Measurements from ENCODE around the gene LARGE1.

LARGE1 gene

GRCh38 chr22:33493476-33494205 is 426.6 kb downstream of the LARGE1 start:
- H3K27ac ChIP-seq = no peak overlapping the region
- TF ChIP-seq ZFX (IDR thresholded peaks at IDR 0.05; ENCODE audit: borderline replicate concordance) = no peak
- no peak for TF ChIP-seq CTCF (IDR thresholded peaks at IDR 0.05)

- no peak for TF ChIP-seq CTCF (IDR thresholded peaks at IDR 0.05)
- TF ChIP-seq ZFX (IDR thresholded peaks at IDR 0.05; ENCODE audit: borderline replicate concordance) = no peak
- H3K27ac ChIP-seq = no peak overlapping the region
Measured at GRCh38 chr22:33492210-33492651, 428.0 kb downstream of the LARGE1 start.

- H3K27ac ChIP-seq = no peak overlapping the region
- TF ChIP-seq ZFX (IDR thresholded peaks at IDR 0.05; ENCODE audit: borderline replicate concordance) (no peak), CTCF (IDR thresholded peaks at IDR 0.05) (no peak)
Measured at GRCh38 chr22:33487041-33487716, 433.1 kb downstream of the LARGE1 start.

- H3K27ac ChIP-seq = no peak overlapping the region
- TF ChIP-seq ZFX (IDR thresholded peaks at IDR 0.05; ENCODE audit: borderline replicate concordance) (no peak), CTCF (IDR thresholded peaks at IDR 0.05) (no peak)
Measured at GRCh38 chr22:33481550-33481949, 438.7 kb downstream of the LARGE1 start.

GRCh38 chr22:33477120-33478111 is 442.9 kb downstream of the LARGE1 start:
- no peak overlapping the region for H3K27ac ChIP-seq
- no peak for TF ChIP-seq ZFX (IDR thresholded peaks at IDR 0.05; ENCODE audit: borderline replicate concordance)
- TF ChIP-seq CTCF (IDR thresholded peaks at IDR 0.05) = no peak

GRCh38 chr22:33476716-33477115 is 443.6 kb downstream of the LARGE1 start:
- H3K27ac ChIP-seq = no peak overlapping the region
- TF ChIP-seq CTCF (IDR thresholded peaks at IDR 0.05) (no peak), ZFX (IDR thresholded peaks at IDR 0.05; ENCODE audit: borderline replicate concordance) (no peak)
